Measurements from ENCODE around the gene PCDHB6.
"Not testable (repeated sequence)": the region's sequence is repeated elsewhere in the genome, so short reads cannot be mapped to it uniquely, and the experiment has no call there.

The PCDHB6 gene

DNA sequence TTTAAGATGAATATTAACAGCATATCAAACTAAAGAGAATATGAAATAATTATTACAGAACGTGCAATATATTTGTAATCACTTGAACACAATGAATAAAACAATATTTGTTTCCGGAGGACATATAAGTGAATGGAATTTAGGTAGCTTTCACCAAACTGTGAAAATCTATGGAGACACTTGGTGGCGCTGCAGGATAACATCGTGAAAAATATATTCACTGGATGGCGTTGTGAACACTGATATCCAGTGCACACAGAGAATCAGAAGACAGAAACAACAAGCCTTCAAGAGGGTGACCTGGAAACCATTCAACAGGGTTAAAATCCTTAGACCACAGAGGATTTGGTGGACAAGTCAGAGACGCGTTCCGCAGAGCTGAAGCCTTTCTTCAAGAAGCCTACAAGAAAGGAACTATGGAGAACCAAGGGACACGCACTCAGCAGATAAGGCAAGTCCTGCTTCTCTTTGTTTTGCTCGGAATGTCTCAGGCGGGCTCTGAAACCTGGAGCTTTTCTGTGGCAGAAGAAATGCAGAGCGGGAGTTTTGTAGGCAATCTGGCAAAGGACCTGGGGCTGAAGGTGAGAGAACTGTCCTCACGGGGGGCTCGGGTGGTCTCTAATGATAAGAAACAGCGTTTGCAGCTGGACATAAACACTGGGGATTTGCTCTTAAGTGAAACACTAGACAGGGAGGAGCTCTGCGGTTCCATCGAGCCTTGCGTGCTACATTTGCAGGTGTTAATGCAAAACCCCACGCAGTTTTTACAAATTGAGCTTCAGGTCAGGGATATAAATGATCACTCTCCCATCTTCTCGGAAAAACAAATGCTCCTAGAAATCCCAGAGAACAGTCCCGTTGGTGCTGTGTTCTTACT is 49.7 kb downstream of the PCDHB6 start, which contains the start of gene PCDHB11:
TSS of gene PCDHB11 (plus strand) at position 269 of the 877 bp plus-strand sequence. CDS start at position 417, 148 bp downstream.
- no peak for TF ChIP-seq CTCF (IDR thresholded peaks at IDR 0.05; ENCODE audit: insufficient read depth, low read depth, low read length, missing control alignments)
- DNase-seq (ENCODE audit: low read depth), result no peak
- no peak within 1 kb of the TSS for H3K4me3 ChIP-seq (ENCODE audit: low read depth, low read length)

GRCh38 chr5:141201126-141201525 is 51.3 kb downstream of the PCDHB6 start:
- not testable (repeated sequence) for DNase-seq (ENCODE audit: low read depth)

DNA sequence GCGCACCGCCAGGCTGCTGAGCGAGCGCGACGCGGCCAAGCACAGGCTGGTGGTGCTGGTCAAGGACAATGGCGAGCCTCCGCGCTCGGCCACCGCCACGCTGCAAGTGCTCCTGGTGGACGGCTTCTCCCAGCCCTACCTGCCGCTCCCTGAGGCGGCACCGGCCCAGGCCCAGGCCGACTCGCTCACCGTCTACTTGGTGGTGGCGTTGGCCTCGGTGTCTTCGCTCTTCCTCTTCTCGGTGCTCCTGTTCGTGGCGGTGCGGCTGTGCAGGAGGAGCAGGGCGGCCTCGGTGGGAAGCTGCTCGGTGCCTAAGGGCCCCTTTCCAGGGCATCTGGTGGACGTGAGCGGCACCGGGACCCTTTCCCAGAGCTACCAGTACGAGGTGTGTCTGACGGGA is 51.8 kb downstream of the PCDHB6 start:
- H3K4me3 ChIP-seq (ENCODE audit: low read depth, low read length); DNase-seq (ENCODE audit: low read depth): not testable (repeated sequence)

More at GRCh38 chr5:141201126-141201525, 51.3 kb downstream of the PCDHB6 start:
- not testable (repeated sequence) for H3K4me3 ChIP-seq (ENCODE audit: low read depth, low read length)
